GM10266 (cell line): ENCODE measurements around the gene HAO2.

Experiments
- DNase-seq: peaks from one replicate; pipeline ENCODE4 v3.0.0; 2012; ENCODE audit errors: extremely low spot score
- CTCF ChIP-seq: IDR thresholded peaks from 2 replicates; pipeline ENCODE4 v1.5.1; 2012; ENCODE audit warnings: mild to moderate bottlenecking, low read depth; ENCODE audit not compliant: control insufficient read depth, insufficient read depth; ENCODE audit errors: missing control alignments

The HAO2 gene

GRCh38 chr1:119327450-119328155 is 41.0 kb upstream of the HAO2 start:
- peak; percentile 41 for DNase-seq
- peak; percentile 64 for TF ChIP-seq CTCF

GRCh38 chr1:119329541-119330461 is 38.8 kb upstream of the HAO2 start:
- DNase-seq: no peak
- TF ChIP-seq CTCF: no peak

- no peak for TF ChIP-seq CTCF
- DNase-seq: no peak
Observed at GRCh38 chr1:119330466-119331189, 38.0 kb upstream of the HAO2 start.

- no peak for TF ChIP-seq CTCF
- no peak for DNase-seq
Observed at GRCh38 chr1:119331190-119331515, 37.4 kb upstream of the HAO2 start.

GRCh38 chr1:119331915-119332314 is 36.7 kb upstream of the HAO2 start:
- no peak for DNase-seq
- no peak for TF ChIP-seq CTCF

GRCh38 chr1:119332622-119333021 is 36.0 kb upstream of the HAO2 start:
- no peak for DNase-seq
- no peak for TF ChIP-seq CTCF
